Activated CD4-positive, alpha-beta T cell treated with anti-CD3 and anti-CD28 coated beads for 36 hours (primary cell): ENCODE results near the gene IFNGR1. TPM values are rescaled to one million over a fixed set of nuclear protein-coding genes. Genes with fewer than 3 reads are reported as not detected.

Experiments used
- ATAC-seq: fragments of 200-7000 bp; cut with Tn5 transposase; one replicate; pipeline ENCODE4 v1.10.0; 2021; ENCODE audit warnings: mild to moderate bottlenecking, moderate library complexity
- CTCF ChIA-PET: fragments of 350-600 bp; sonication (Branson Sonifier 250); formaldehyde crosslinking; loops from one replicate; lab custom pipeline; 2021; ENCODE audit warnings: antibody characterized with exemption; lab: Charles Lee
- POLR2A ChIA-PET: fragments of 350-600 bp; sonication (Branson Sonifier 250); formaldehyde crosslinking; loops from one replicate; lab custom pipeline; 2021; ENCODE audit warnings: antibody characterized with exemption, inconsistent platforms; lab: Charles Lee
- DNase-seq: peaks from one replicate; pipeline ENCODE4 v3.0.0-alpha.2; 2020
- H3K27ac Mint-ChIP-seq: one replicate; pipeline ENCODE4 v1.8.0; 2021; ENCODE audit warnings: mixed read lengths
- H3K27me3 Mint-ChIP-seq: one replicate; pipeline ENCODE4 v1.8.0; 2021; ENCODE audit warnings: mixed read lengths
- H3K36me3 Mint-ChIP-seq: one replicate; pipeline ENCODE4 v1.8.0; 2021; ENCODE audit warnings: low read depth, mixed read lengths
- H3K4me1 Mint-ChIP-seq: one replicate; pipeline ENCODE4 v1.8.0; 2021; ENCODE audit warnings: mixed read lengths
- H3K4me3 Mint-ChIP-seq: one replicate; pipeline ENCODE4 v1.8.0; 2021; ENCODE audit warnings: mild to moderate bottlenecking, moderate library complexity, mixed read lengths
- H3K9me3 Mint-ChIP-seq: one replicate; pipeline ENCODE4 v1.8.0; 2021; ENCODE audit warnings: low read depth, mixed read lengths
- intact Hi-C, 2 experiments: fragments of 100-400 bp; cut with DNase I in 1 of 2; cut with micrococcal nuclease in 1 of 2; formaldehyde crosslinking; loops; one replicate each; pipeline versions ENCODE4 v1.14.2 to v1.15.1; 2022 to 2024; cut with DNase I, micrococcal nuclease
- total RNA-seq, 2 experiments: library from RNA; stranded (reverse); gene quantifications; one replicate each; pipeline ENCODE4 v1.2.3, GENCODE V29; 2021

Gene IFNGR1
- total RNA-seq, 2 experiments from 2014 or later = 19.3 to 20.8 TPM

DNA sequence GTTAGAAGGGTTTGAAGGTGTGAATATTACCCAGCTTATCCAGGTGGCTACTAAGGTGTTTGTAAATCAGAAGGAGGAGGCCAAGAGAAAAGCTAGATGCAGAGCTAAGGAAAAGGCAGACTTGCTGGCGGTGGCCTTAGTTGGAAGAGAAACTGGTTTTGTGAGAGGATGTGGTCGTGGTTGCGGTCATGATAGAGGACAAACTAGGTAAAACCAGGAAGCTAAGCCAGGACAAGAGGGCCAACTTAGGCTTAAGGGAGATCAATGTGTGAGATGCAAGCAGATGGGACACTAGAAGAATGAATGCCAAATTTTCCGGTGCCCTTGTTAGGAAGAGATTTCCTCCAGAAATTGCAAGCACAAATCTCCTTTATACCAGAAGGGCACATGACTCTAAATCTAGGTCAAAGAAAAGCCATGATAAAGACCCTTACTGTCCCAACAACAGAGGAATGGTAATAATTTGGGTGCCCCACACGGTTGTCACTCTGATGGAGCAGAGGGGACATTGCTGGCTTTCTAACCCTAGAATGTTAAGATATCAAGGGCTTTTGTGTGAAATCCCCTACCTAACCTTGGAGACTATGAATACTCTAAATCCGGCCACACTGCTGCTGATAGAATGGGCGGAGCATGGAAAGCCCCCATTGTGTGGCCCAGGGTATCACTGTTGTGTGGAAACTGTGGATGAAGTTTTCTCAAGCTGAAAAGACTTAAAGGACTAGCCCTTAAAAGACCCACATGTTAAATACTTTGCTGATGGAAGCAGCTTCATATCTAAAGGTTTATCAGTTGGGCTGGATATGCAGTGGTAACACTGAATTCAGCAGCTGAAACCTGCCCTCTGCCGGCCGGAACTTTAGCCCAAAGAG, 53.6 kb downstream of the IFNGR1 start:
- peak overlapping the region; percentile 26 for H3K27ac Mint-ChIP-seq

DNA sequence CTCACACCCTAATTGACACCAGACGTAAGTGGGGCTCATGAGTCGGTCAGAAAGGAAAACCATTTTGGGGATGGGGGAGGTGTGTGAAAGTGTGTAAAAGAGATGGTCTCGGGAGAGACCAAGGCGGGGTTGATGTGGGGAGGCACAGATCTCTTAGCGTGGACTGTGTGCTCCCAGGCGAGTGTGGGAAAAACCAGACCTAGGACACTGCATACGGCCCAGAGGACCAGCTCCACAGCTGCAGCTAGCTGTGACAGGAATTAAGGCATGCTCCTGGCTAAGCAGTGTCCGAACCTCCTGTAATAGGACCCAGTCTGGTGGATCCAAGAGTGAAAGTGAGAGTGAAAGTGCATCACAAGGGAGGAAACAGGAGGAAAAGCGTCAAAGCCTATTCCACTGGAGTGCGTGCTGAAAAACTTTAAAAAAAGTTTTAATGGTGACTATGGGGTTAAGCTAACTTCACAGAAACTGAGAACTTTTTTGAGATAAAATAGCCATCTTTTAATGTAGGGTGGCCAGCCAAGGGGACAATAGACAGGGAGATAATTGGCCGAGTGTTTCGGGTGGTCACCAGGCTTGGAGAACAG, 55.4 kb downstream of the IFNGR1 start:
- peaks cover 33% of the 10 kb centered on the region for H3K27me3 Mint-ChIP-seq
- H3K4me3 Mint-ChIP-seq = no peak overlapping the region
- DNase-seq (no peak), ATAC-seq (no peak)
- CTCF ChIA-PET = no interaction called here
- no peak overlapping the region for H3K27ac Mint-ChIP-seq
- H3K9me3 Mint-ChIP-seq = peaks cover 18% of the 10 kb centered on the region
- peaks cover 26% of the 10 kb centered on the region for H3K4me1 Mint-ChIP-seq
- POLR2A ChIA-PET = no interaction called here
- intact Hi-C loops = loop anchor here in 1 of 2 experiments (10.0 kb wide), 1 partner anchor 811 kb away; no protein-coding TSS in a partner anchor
- peaks cover 8% of the 10 kb centered on the region for H3K36me3 Mint-ChIP-seq

More for the DNA sequence above, 53.6 kb downstream of the IFNGR1 start:
- Mint-ChIP-seq H3K4me3 (no peak overlapping the region), H3K9me3 (peaks cover 22% of the 10 kb centered on the region), H3K4me1 (peaks cover 26% of the 10 kb centered on the region), H3K27me3 (peaks cover 25% of the 10 kb centered on the region), H3K36me3 (peaks cover 12% of the 10 kb centered on the region)
- CTCF ChIA-PET = interaction anchor here (0.6 to 1.4 kb wide), 6 partner anchors 9 to 149 kb away, joined by 3 to 4 read pairs (median 3); no protein-coding TSS in a partner anchor
- intact Hi-C loops = loop anchor here (5.0 to 10.0 kb wide), 3 partner anchors 68 to 809 kb away; no protein-coding TSS in a partner anchor
- DNase-seq (peak; percentile 58), ATAC-seq (no peak)
- POLR2A ChIA-PET = no interaction called here

DNA sequence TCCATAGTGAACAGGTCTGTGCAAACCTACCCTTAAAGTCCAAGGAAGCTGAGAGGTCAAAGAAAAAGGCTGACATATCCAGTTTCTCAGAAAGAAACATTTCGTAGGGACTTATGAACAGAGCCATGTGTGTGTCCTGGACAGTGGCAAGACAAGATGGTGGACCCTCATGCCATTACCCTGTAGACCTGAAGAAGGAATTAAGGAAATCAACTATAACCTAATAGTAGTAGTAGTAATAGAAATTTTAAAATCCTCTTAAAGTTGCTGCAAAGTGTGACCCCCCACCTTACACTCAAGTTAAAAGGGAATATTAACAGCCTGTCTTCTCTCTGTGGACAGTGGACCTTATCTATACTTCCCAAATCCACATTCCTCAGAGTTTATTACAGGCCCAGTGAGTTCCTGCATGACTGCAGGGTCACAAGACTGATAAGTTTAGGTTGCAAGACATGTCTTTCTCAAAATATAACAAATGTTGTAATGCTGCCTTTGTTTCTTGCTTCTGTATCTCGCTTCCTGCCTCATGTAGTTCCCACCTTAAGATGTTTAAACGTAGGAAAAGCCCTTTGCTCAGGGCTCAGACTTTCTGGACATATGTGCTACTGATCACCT, 56.4 kb downstream of the IFNGR1 start:
- H3K27me3 Mint-ChIP-seq = peaks cover 39% of the 10 kb centered on the region
- H3K4me1 Mint-ChIP-seq = peaks cover 21% of the 10 kb centered on the region
- ATAC-seq (no peak), DNase-seq (no peak)
- H3K9me3 Mint-ChIP-seq = peaks cover 18% of the 10 kb centered on the region
- intact Hi-C loops = loop anchor here in 1 of 2 experiments (10.0 kb wide), 1 partner anchor 812 kb away; no protein-coding TSS in a partner anchor
- POLR2A ChIA-PET = no interaction called here
- no peak overlapping the region for H3K27ac Mint-ChIP-seq
- H3K4me3 Mint-ChIP-seq = no peak overlapping the region
- H3K36me3 Mint-ChIP-seq = peaks cover 8% of the 10 kb centered on the region
- CTCF ChIA-PET = no interaction called here

DNA sequence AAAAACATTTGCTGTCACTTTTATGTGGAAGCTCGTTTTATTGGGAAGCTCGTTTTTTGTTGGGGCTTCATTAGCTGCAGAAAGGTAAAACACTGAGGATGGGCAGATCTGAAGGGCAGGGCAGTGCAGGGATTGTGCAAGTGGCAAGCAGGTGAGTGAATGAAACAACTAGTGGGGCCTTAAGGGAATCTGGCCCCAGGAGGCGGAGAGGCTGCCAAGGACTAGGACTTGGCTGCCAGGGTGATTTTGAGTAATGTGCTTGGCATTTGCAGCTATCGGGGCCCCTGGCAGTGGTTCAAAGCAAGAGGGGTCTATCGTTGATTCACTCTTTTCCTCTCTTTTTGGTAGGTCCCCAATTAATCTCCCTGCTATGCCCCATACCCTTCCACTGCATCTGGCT, 57.2 kb downstream of the IFNGR1 start:
- Mint-ChIP-seq H3K27me3 (peaks cover 40% of the 10 kb centered on the region), H3K4me3 (no peak overlapping the region), H3K4me1 (peaks cover 16% of the 10 kb centered on the region), H3K36me3 (peaks cover 5% of the 10 kb centered on the region), H3K27ac (no peak overlapping the region), H3K9me3 (peaks cover 18% of the 10 kb centered on the region)
- CTCF ChIA-PET = interaction anchor here (1.5 kb wide), 1 partner anchor 67 kb away, joined by 6 read pairs; no protein-coding TSS in a partner anchor
- intact Hi-C loops = loop anchor here in 1 of 2 experiments (10.0 kb wide), 1 partner anchor 813 kb away; no protein-coding TSS in a partner anchor
- ATAC-seq (no peak), DNase-seq (no peak)
- POLR2A ChIA-PET = no interaction called here

DNA sequence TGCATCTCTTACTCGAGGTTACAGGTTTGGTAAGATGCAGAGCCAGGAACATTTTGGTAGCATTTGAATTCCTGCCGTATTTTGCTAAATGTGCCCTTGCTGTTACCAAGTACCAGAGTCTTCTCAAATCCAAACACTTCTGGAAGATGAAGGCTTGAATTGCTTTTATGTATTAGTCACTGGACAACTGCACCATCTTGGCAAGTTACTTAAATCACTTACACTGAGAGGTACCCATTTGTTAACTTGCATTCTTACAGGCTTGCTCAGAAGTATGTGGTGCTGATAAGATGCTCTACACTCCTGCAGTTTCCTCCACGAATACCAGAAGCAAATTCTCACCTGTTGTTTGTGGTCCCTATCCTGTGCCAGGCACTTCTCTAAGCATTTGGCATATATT, 58.4 kb downstream of the IFNGR1 start:
- POLR2A ChIA-PET = no interaction called here
- no peak for DNase-seq
- intact Hi-C loops = loop anchor here in 1 of 2 experiments (10.0 kb wide), 1 partner anchor 814 kb away; no protein-coding TSS in a partner anchor
- Mint-ChIP-seq H3K36me3 (peaks cover 5% of the 10 kb centered on the region), H3K9me3 (peaks cover 15% of the 10 kb centered on the region), H3K27ac (no peak overlapping the region), H3K4me3 (no peak overlapping the region), H3K4me1 (peaks cover 21% of the 10 kb centered on the region), H3K27me3 (peaks cover 36% of the 10 kb centered on the region)
- CTCF ChIA-PET = interaction anchor here (1.5 kb wide), 1 partner anchor 66 kb away, joined by 6 read pairs; no protein-coding TSS in a partner anchor
- ATAC-seq = no peak

DNA sequence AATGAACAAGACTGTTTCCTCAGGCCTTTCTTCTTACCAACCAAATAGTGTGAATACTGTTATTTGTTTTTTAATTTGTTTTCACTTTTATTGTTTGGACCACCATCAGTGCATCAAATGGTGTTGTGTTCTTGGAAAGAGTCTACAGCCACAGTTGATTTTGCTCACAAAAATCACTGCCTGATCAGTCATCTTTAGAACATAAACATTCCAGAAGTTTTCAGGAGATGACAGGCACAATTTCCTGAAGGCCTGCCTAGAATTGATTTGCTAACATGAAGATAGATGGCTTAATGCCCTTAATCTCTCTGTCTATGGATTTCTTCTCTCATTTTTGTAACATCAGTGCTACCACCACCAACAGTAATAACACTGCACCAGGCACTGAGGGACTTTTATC, 59.3 kb downstream of the IFNGR1 start:
- intact Hi-C loops = loop anchor here (5.0 to 10.0 kb wide), 3 partner anchors 58 to 815 kb away; no protein-coding TSS in a partner anchor
- peaks cover 15% of the 10 kb centered on the region for H3K9me3 Mint-ChIP-seq

DNA sequence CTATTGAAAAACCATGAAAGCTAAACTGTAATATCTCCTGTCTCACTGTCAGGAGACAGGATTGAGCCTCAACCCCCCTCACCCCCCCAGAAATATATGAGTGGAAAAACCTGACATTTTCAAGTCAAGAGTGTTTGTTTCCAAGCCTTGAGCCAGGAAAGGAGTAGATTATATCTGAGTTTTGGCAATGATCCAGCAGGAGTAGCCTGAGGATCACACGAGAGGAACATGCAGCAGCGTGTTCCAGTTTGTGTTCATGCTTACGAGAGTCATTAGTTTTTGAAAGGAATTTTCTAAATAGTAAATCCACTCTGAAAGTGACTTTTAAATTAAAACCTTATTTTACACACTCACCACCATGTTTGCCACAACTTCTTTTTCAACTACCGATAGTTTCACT, 61.6 kb downstream of the IFNGR1 start:
- ChIA-PET CTCF (interaction anchor here (1.0 kb wide), 1 partner anchor 9 kb away, joined by 3 read pairs; no protein-coding TSS in a partner anchor), POLR2A (no interaction called here)
- DNase-seq (no peak), ATAC-seq (no peak)
- Mint-ChIP-seq H3K4me1 (peaks cover 16% of the 10 kb centered on the region), H3K36me3 (no peaks in the 10 kb centered on the region), H3K27me3 (peaks cover 29% of the 10 kb centered on the region), H3K9me3 (no peaks in the 10 kb centered on the region), H3K4me3 (no peak overlapping the region), H3K27ac (no peak overlapping the region)
- intact Hi-C loops = loop anchor here (5.0 kb wide), 2 partner anchors 55 to 65 kb away; no protein-coding TSS in a partner anchor

More for the DNA sequence above, 59.3 kb downstream of the IFNGR1 start:
- ChIA-PET CTCF (interaction anchor here (0.6 to 0.8 kb wide), 2 partner anchors 155 to 511 kb away, joined by 3 read pairs; no protein-coding TSS in a partner anchor), POLR2A (no interaction called here)
- H3K36me3 Mint-ChIP-seq = peaks cover 5% of the 10 kb centered on the region
- no peak overlapping the region for H3K27ac Mint-ChIP-seq
- H3K4me1 Mint-ChIP-seq = peaks cover 17% of the 10 kb centered on the region
- DNase-seq (no peak), ATAC-seq (no peak)
- peaks cover 36% of the 10 kb centered on the region for H3K27me3 Mint-ChIP-seq
- no peak overlapping the region for H3K4me3 Mint-ChIP-seq

DNA sequence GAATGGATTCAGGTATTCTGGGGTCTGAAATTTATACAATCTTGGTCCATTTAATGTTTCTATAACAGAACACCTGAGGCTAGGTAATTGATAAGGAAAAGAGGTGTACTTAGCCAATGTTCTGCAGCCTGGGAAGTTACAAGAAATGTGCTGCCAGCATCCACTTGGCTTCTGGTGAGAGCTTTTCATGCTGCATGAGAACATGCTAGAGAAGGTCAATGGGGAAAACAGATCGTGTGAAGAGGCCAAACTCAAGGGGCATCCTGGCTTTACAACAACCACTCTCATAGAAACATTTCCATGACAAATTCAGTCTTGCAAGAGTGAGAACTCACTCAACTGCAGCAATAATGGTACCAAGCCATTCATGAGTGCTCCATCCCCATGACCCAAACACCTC, 62.5 kb downstream of the IFNGR1 start:
- ChIA-PET POLR2A (no interaction called here), CTCF (interaction anchor here (1.0 kb wide), 1 partner anchor 10 kb away, joined by 3 read pairs; no protein-coding TSS in a partner anchor)
- peaks cover 16% of the 10 kb centered on the region for H3K4me1 Mint-ChIP-seq
- H3K9me3 Mint-ChIP-seq = no peaks in the 10 kb centered on the region
- H3K4me3 Mint-ChIP-seq = no peak overlapping the region
- no peak overlapping the region for H3K27ac Mint-ChIP-seq
- no peaks in the 10 kb centered on the region for H3K36me3 Mint-ChIP-seq
- no peak for ATAC-seq
- peaks cover 22% of the 10 kb centered on the region for H3K27me3 Mint-ChIP-seq
- DNase-seq = no peak
- intact Hi-C loops = loop anchor here (5.0 kb wide), 2 partner anchors 54 to 64 kb away; no protein-coding TSS in a partner anchor

DNA sequence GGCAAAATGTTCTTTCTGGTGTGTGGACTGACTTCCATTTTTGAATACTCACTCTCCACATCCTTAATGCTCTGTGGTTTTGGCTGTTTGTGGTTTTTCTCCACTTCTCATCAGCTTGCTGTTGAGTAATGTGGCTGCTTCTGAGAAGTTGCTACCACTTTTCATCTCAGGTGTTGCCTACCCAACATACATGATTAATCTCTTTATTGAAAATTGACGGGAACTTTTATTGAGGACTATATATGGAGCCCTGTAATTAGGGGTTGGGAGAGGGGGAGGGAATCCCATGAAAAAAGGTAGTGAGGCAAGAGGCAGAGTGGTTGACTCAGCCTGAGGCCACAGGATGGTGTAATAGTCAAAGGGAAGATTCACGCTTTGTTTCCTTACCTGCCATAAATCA, 63.4 kb downstream of the IFNGR1 start:
- peak; percentile 96 for ATAC-seq
- Mint-ChIP-seq H3K36me3 (no peaks in the 10 kb centered on the region), H3K4me3 (no peak overlapping the region), H3K9me3 (no peaks in the 10 kb centered on the region), H3K4me1 (peaks cover 16% of the 10 kb centered on the region), H3K27ac (peak overlapping the region; percentile 44), H3K27me3 (peaks cover 21% of the 10 kb centered on the region)
- intact Hi-C loops = loop anchor here (1.0 to 5.0 kb wide), 4 partner anchors 12 to 64 kb away; partner anchors contain the start of gene IFNGR1 (in 1 of the 2)
- ChIA-PET CTCF (interaction anchor here (0.6 kb wide), 1 partner anchor 53 kb away, joined by 3 read pairs; no protein-coding TSS in a partner anchor), POLR2A (interaction anchor here (0.6 kb wide), 1 partner anchor 9 kb away, joined by 3 read pairs; no protein-coding TSS in a partner anchor)
- peak; percentile 54 for DNase-seq

DNA sequence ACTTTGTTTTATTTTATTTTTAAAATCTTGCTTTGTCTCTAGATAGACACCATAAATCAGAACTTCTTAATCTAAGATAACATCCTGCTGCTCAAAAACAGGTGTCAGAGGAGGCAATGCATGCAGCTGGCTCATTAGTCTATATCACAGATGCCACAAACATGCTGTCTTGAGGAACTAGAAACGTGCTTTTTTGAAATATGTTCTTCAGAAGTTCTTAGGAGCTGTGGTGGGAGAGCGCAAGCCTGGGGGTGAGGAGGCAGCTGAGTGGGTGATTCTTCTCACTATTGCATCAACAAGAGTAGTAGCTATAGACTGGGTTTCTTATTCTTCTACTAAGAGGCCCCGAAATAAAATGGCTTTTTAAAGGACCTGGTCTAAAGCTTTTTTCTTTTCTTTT, 69.1 kb downstream of the IFNGR1 start:
- no peaks in the 10 kb centered on the region for H3K36me3 Mint-ChIP-seq
- DNase-seq = no peak
- peaks cover 4% of the 10 kb centered on the region for H3K4me1 Mint-ChIP-seq
- no peaks in the 10 kb centered on the region for H3K9me3 Mint-ChIP-seq
- no peak overlapping the region for H3K4me3 Mint-ChIP-seq
- intact Hi-C loops = loop anchor here in 1 of 2 experiments (5.0 kb wide), 1 partner anchor 162 kb away; no protein-coding TSS in a partner anchor
- ChIA-PET CTCF (interaction anchor here (0.6 kb wide), 1 partner anchor 164 kb away, joined by 3 read pairs; no protein-coding TSS in a partner anchor), POLR2A (no interaction called here)
- H3K27me3 Mint-ChIP-seq = peaks cover 7% of the 10 kb centered on the region
- no peak for ATAC-seq
- no peak overlapping the region for H3K27ac Mint-ChIP-seq
